CD4-positive, alpha-beta memory T cell (primary cell): ENCODE measurements around the gene FHIT. TPM values are rescaled to one million over a fixed set of nuclear protein-coding genes. Genes with fewer than 3 reads are reported as not detected.

ENCODE experiments used
- CTCF ChIA-PET: fragments of 350-600 bp; sonication (Branson Sonifier 250); formaldehyde crosslinking; loops from one replicate; lab custom pipeline; 2021; ENCODE audit warnings: inconsistent platforms; ENCODE audit not compliant: partially characterized antibody; lab: Charles Lee
- POLR2A ChIA-PET: fragments of 350-600 bp; sonication (Branson Sonifier 250); formaldehyde crosslinking; loops from one replicate; lab custom pipeline; 2021; ENCODE audit not compliant: partially characterized antibody; lab: Charles Lee
- DNase-seq, 5 donors: peaks; one replicate each; pipeline versions ENCODE4 v3.0.0 to v3.0.0-alpha.2; 2020 to 2022; ENCODE audit warnings: mixed read lengths in 1 of 5
- H3K27ac ChIP-seq: one replicate; pipeline ENCODE4 v1.7.0; 2013; ENCODE audit warnings: low read depth, low read length
- H3K27me3 ChIP-seq: 2 replicates; pipeline ENCODE4 v1.7.0; 2013; ENCODE audit warnings: mild to moderate bottlenecking, low read length, moderate library complexity; ENCODE audit not compliant: insufficient read depth
- H3K36me3 ChIP-seq: 2 replicates; pipeline ENCODE4 v1.7.0; 2013; ENCODE audit warnings: mild to moderate bottlenecking, low read length, moderate library complexity; ENCODE audit not compliant: insufficient read depth
- H3K4me1 ChIP-seq: 2 replicates; pipeline ENCODE4 v1.7.0; 2013; ENCODE audit warnings: mild to moderate bottlenecking, low read length, moderate library complexity; ENCODE audit not compliant: insufficient read depth
- H3K4me3 ChIP-seq, 2 donors: one replicate each; pipeline ENCODE4 v1.7.0; 2013; ENCODE audit warnings: low read length in 2 of 2, mild to moderate bottlenecking in 1 of 2
- H3K9me3 ChIP-seq, 2 donors: one replicate each; pipeline ENCODE4 v1.7.0; 2013; ENCODE audit warnings: low read length in 2 of 2, control low read depth in 1 of 2; ENCODE audit not compliant: control insufficient read depth in 1 of 2
- H3K27ac Mint-ChIP-seq, 7 donors: one replicate each; pipeline ENCODE4 v1.8.0; 2020 to 2021; ENCODE audit warnings: mixed read lengths in 7 of 7, mild to moderate bottlenecking in 6 of 7, inconsistent platforms in 3 of 7, moderate library complexity in 3 of 7
- H3K27me3 Mint-ChIP-seq, 2 donors: one replicate each; pipeline ENCODE4 v1.8.0; 2020 to 2021; ENCODE audit warnings: mixed read lengths in 2 of 2
- H3K36me3 Mint-ChIP-seq, 2 donors: one replicate each; pipeline ENCODE4 v1.8.0; 2020 to 2021; ENCODE audit warnings: mixed read lengths in 2 of 2, inconsistent platforms in 1 of 2, mild to moderate bottlenecking in 1 of 2
- H3K4me1 Mint-ChIP-seq, 4 donors: one replicate each; pipeline ENCODE4 v1.8.0; 2020 to 2021; ENCODE audit warnings: mixed read lengths in 4 of 4, mild to moderate bottlenecking in 1 of 4
- H3K4me3 Mint-ChIP-seq, 8 donors: one replicate each; pipeline ENCODE4 v1.8.0; 2020 to 2021; ENCODE audit warnings: mixed read lengths in 8 of 8, mild to moderate bottlenecking in 7 of 8, moderate library complexity in 6 of 8, inconsistent platforms in 3 of 8
- H3K9me3 Mint-ChIP-seq, 8 donors: one replicate each; pipeline ENCODE4 v1.8.0; 2020 to 2021; ENCODE audit warnings: mixed read lengths in 8 of 8, mild to moderate bottlenecking in 5 of 8, inconsistent platforms in 3 of 8, moderate library complexity in 1 of 8
- intact Hi-C: fragments of 100-400 bp; cut with micrococcal nuclease; formaldehyde crosslinking; loops from one replicate; pipeline ENCODE4 v1.15.1; 2023
- polyA plus RNA-seq, 2 donors: library from polyadenylated mRNA; unstranded; fragments of 300-500 nt; fragmentation: Illumina TruSeq; gene quantifications; one replicate each; pipeline ENCODE4 v1.2.3, GENCODE V29; 2021
- total RNA-seq, 2 experiments: library from RNA; stranded (reverse); gene quantifications; one replicate each; pipeline ENCODE4 v1.2.3, GENCODE V29; 2021

The FHIT gene
- total and polyA plus RNA-seq, 4 experiments from 2014 or later: 8.5 to 58.7 (median 33.2) TPM

DNA sequence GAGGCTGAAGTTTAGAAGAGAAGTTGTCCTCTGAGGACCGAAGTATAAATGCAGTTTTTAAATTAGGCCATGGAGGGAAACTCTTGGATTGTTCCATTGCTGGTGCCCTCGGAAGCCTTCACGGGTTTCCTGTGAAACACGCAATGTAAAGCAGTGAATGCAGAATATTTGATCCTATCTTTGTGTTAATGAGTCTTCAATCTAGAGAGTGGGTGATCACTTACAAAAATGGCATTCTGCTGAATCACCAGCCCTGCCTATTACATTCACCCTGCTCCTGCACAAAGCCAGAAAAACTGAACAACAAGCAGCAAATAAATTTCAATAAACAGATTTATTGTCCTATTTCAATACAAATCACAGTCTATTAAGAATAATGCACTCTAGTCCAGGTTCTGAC, 1063.9 kb downstream of the FHIT start:
- H3K27me3 ChIP-seq: no peaks in the 10 kb centered on the region
- H3K4me3 ChIP-seq: no peak overlapping the region
- CTCF ChIA-PET: interaction anchor here (1.0 kb wide), 1 partner anchor 1195 kb away, joined by 3 read pairs; no protein-coding TSS in a partner anchor

DNA sequence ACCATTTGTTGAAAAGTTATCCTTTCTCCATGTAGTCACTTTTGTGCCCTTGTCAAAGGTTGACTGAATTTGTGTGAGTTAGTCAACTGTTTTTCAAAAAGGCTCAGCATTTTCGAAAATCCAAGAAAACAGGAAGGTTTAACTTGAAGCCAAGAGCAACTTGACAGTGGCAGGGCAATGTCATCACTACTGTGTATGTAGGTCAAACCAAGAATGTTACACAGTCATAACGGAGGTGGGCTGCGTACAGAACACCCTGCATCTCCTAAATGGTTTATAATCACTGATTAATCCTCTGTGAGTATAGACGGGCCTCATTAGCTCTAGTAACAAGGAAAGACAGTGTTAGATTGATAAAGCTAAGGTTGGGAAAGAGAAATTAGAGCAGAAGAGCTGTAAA, 1064.9 kb downstream of the FHIT start:
- Mint-ChIP-seq H3K36me3 (no peaks in the 10 kb centered on the region), H3K27me3 (peaks cover 1 to 4% of the 10 kb centered on the region in 2 donors), H3K27ac (no peak overlapping the region), H3K4me1 (peaks cover 0 to 4% (median 3%) of the 10 kb centered on the region in 4 donors), H3K4me3 (no peak overlapping the region), H3K9me3 (no peaks in the 10 kb centered on the region)
- no peak for DNase-seq
- ChIA-PET POLR2A (no interaction called here), CTCF (no interaction called here)
- no peaks in the 10 kb centered on the region for H3K27me3 ChIP-seq
- no peak overlapping the region for H3K4me3 ChIP-seq
- no peaks in the 10 kb centered on the region for H3K36me3 ChIP-seq
- no peaks in the 10 kb centered on the region for H3K9me3 ChIP-seq
- no peaks in the 10 kb centered on the region for H3K4me1 ChIP-seq
- H3K27ac ChIP-seq: no peak overlapping the region
- intact Hi-C loops: no loop called here

More for the DNA sequence above, 1063.9 kb downstream of the FHIT start:
- intact Hi-C loops: no loop called here
- Histone ChIP-seq H3K36me3 (no peaks in the 10 kb centered on the region), H3K27ac (no peak overlapping the region), H3K9me3 (no peaks in the 10 kb centered on the region), H3K4me1 (no peaks in the 10 kb centered on the region)
- Mint-ChIP-seq H3K27me3 (peaks cover 1 to 4% of the 10 kb centered on the region in 2 donors), H3K4me1 (peaks cover 0 to 4% (median 3%) of the 10 kb centered on the region in 4 donors), H3K4me3 (no peak overlapping the region), H3K36me3 (no peaks in the 10 kb centered on the region), H3K9me3 (no peaks in the 10 kb centered on the region), H3K27ac (no peak overlapping the region)
- POLR2A ChIA-PET: no interaction called here
- DNase-seq: no peak

DNA sequence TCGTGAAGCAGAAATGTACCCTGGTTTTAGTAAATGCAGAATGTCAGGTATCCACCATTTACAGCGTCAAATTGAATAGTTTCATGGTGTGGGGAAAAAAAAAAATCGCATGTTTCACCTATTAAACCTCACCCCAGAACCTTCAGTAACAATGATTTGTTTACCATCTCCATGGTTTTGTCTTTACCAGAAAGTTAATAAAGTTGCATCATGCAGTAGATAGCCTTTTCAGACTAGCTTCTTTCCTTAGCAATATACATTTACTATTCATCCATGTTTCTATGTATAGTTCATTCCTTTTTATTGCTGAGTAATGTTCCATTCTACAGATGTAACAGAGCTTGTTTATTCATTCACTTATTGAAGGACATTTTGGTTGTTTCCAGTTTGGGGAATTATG, 1066.1 kb downstream of the FHIT start:
- ChIA-PET CTCF (interaction anchor here (1.3 kb wide), 1 partner anchor 16 kb away, joined by 3 read pairs; no protein-coding TSS in a partner anchor), POLR2A (no interaction called here)
- Mint-ChIP-seq H3K9me3 (no peaks in the 10 kb centered on the region), H3K36me3 (no peaks in the 10 kb centered on the region), H3K4me3 (no peak overlapping the region), H3K27me3 (peaks cover 1 to 3% of the 10 kb centered on the region in 2 donors), H3K4me1 (peaks cover 0 to 4% (median 3%) of the 10 kb centered on the region in 4 donors), H3K27ac (no peak overlapping the region)
- H3K27ac ChIP-seq: no peak overlapping the region
- no peaks in the 10 kb centered on the region for H3K36me3 ChIP-seq
- intact Hi-C loops: no loop called here
- no peaks in the 10 kb centered on the region for H3K9me3 ChIP-seq
- H3K4me3 ChIP-seq: no peak overlapping the region
- no peaks in the 10 kb centered on the region for H3K4me1 ChIP-seq
- H3K27me3 ChIP-seq: no peaks in the 10 kb centered on the region
- no peak for DNase-seq

DNA sequence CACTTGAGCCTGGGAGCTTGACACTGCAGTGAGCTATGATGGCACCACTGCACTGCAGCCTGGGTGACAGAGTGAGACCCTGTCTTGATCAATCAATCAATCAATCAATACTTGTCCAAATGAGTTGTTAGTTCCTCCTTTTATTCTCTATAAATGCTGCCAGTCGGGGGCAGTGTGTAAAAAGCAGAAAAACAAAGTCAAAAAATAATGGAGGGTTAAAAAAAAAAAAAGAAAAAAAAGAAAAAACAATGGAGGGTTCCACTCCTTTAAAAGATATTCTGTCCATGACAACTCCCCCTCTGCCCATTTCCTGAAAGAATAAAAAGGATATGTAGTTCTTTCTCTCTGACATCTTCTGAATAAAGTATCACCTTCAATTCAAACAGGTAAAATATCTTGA, 1068.6 kb downstream of the FHIT start:
- H3K9me3 ChIP-seq: no peaks in the 10 kb centered on the region
- no peaks in the 10 kb centered on the region for H3K36me3 Mint-ChIP-seq
- H3K4me3 Mint-ChIP-seq: no peak overlapping the region
- intact Hi-C loops: no loop called here
- no peaks in the 10 kb centered on the region for H3K4me1 ChIP-seq
- no peaks in the 10 kb centered on the region for H3K27me3 ChIP-seq
- ChIA-PET CTCF (no interaction called here), POLR2A (no interaction called here)
- H3K4me1 Mint-ChIP-seq: peaks cover 0 to 4% (median 0%) of the 10 kb centered on the region in 4 donors
- H3K4me3 ChIP-seq: no peak overlapping the region
- no peaks in the 10 kb centered on the region for H3K36me3 ChIP-seq
- no peaks in the 10 kb centered on the region for H3K9me3 Mint-ChIP-seq
- peaks cover 1 to 3% of the 10 kb centered on the region in 2 donors for H3K27me3 Mint-ChIP-seq
- no peak overlapping the region for H3K27ac Mint-ChIP-seq
- H3K27ac ChIP-seq: no peak overlapping the region
- DNase-seq: no peak

DNA sequence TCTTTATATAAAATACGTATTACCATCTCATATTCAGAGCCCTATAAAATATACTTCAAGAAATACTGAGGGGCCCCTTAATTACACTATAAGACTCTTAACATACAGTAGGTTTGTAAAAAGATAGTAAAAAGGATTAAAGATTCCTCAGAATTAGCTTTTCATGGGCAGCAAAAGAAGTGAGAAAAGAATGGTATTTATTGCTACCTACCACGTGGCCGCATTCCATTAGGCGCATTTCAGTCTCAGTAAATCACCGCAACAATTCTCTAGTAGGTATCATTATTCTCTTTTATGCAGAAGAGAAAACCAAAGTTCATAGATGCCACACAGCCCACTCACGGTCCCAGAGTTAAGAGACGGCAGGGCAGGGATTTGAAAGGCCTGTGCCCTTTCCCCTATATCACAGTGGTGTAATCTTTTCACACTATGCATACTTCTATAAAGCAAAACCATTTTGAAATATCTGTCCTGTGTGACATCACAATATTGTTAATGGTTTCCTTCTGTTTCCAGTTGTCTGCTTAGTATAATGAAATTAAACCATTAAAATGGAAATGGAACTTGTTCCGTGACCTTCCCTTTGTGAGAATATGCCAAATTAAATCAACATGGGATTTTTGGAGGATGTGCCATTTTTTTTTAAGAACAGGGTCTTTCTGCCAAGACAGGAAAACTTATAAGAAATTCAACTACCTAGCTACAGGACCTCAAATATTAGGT, 1072.2 kb downstream of the FHIT start:
- CTCF ChIA-PET: no interaction called here
- no peak overlapping the region for H3K27ac Mint-ChIP-seq
- peaks cover 0 to 1% of the 10 kb centered on the region in 2 donors for H3K27me3 Mint-ChIP-seq
- Histone ChIP-seq H3K4me1 (no peaks in the 10 kb centered on the region), H3K27ac (no peak overlapping the region), H3K9me3 (no peaks in the 10 kb centered on the region), H3K4me3 (no peak overlapping the region), H3K27me3 (no peaks in the 10 kb centered on the region), H3K36me3 (no peaks in the 10 kb centered on the region)
- intact Hi-C loops: no loop called here
- peaks cover 0 to 4% (median 0%) of the 10 kb centered on the region in 4 donors for H3K4me1 Mint-ChIP-seq
- H3K9me3 Mint-ChIP-seq: no peaks in the 10 kb centered on the region
- no peaks in the 10 kb centered on the region for H3K36me3 Mint-ChIP-seq
- POLR2A ChIA-PET: no interaction called here
- DNase-seq: no peak
- no peak overlapping the region for H3K4me3 Mint-ChIP-seq

DNA sequence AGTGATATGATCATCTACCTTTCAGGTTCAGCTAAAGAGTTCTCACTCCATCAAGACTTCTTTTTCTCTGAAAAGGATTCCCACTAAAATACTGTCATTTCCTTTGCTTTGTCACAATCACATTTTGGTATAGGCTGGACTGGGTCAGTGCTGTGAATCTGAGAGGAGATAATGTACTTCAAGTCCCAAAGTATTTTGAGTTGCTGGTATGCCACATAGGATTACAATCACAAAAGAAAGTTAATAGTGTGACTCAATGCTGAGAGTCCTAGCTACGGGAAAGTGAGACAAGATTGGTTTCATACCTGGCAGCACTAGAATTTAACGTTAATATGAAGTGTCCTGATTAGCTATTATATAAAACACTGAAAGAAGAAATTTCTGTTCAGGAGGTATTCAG, 1073.5 kb downstream of the FHIT start:
- ChIA-PET CTCF (no interaction called here), POLR2A (no interaction called here)
- no peak overlapping the region for H3K27ac ChIP-seq
- Mint-ChIP-seq H3K4me1 (peaks cover 0 to 4% (median 0%) of the 10 kb centered on the region in 4 donors), H3K36me3 (no peaks in the 10 kb centered on the region), H3K4me3 (no peak overlapping the region), H3K9me3 (no peaks in the 10 kb centered on the region), H3K27ac (no peak overlapping the region), H3K27me3 (peaks cover 0 to 1% of the 10 kb centered on the region in 2 donors)
- H3K4me1 ChIP-seq: no peaks in the 10 kb centered on the region
- no peak overlapping the region for H3K4me3 ChIP-seq
- no peak for DNase-seq
- H3K27me3 ChIP-seq: no peaks in the 10 kb centered on the region
- no peaks in the 10 kb centered on the region for H3K36me3 ChIP-seq
- H3K9me3 ChIP-seq: no peaks in the 10 kb centered on the region
- intact Hi-C loops: no loop called here

DNA sequence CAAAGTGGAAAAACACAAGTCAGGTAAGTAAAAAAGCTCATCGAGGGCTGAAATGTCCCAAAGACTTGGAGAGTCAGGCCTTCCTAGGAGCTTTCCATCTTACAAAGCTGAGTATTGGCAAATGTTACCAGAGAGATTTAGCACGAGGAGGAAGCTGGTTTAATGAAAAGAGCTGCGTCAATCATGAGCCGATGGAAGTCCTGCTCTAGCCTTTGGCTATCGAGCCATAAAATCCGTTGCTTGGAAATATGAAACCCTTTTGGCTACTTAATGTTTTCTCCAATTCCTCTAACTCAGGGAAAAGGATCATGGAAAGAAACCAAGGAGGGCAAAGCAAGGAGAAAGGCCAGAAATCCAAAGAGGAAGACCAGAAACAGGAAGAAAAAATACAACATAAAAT, 1074.6 kb downstream of the FHIT start:
- POLR2A ChIA-PET: no interaction called here
- H3K9me3 Mint-ChIP-seq: no peaks in the 10 kb centered on the region

More for the DNA sequence above, 1074.6 kb downstream of the FHIT start:
- no peak for DNase-seq
- Histone ChIP-seq H3K36me3 (no peaks in the 10 kb centered on the region), H3K27ac (no peak overlapping the region), H3K4me1 (no peaks in the 10 kb centered on the region), H3K27me3 (no peaks in the 10 kb centered on the region), H3K4me3 (no peak overlapping the region), H3K9me3 (no peaks in the 10 kb centered on the region)
- intact Hi-C loops: no loop called here
- Mint-ChIP-seq H3K4me1 (no peaks in the 10 kb centered on the region), H3K4me3 (no peak overlapping the region), H3K27ac (no peak overlapping the region), H3K27me3 (peaks cover 0 to 1% of the 10 kb centered on the region in 2 donors), H3K36me3 (no peaks in the 10 kb centered on the region)
- CTCF ChIA-PET: no interaction called here
